Retina (tissue), 1 donor: ENCODE measurements around the gene PSMA3.
A peak's percentile ranks its signal among the peaks of the same experiment; 100 is the strongest.

Source experiments
- DNase-seq: peaks from one replicate; pipeline ENCODE4 v3.0.0-alpha.2; 2016

PSMA3 gene

DNA sequence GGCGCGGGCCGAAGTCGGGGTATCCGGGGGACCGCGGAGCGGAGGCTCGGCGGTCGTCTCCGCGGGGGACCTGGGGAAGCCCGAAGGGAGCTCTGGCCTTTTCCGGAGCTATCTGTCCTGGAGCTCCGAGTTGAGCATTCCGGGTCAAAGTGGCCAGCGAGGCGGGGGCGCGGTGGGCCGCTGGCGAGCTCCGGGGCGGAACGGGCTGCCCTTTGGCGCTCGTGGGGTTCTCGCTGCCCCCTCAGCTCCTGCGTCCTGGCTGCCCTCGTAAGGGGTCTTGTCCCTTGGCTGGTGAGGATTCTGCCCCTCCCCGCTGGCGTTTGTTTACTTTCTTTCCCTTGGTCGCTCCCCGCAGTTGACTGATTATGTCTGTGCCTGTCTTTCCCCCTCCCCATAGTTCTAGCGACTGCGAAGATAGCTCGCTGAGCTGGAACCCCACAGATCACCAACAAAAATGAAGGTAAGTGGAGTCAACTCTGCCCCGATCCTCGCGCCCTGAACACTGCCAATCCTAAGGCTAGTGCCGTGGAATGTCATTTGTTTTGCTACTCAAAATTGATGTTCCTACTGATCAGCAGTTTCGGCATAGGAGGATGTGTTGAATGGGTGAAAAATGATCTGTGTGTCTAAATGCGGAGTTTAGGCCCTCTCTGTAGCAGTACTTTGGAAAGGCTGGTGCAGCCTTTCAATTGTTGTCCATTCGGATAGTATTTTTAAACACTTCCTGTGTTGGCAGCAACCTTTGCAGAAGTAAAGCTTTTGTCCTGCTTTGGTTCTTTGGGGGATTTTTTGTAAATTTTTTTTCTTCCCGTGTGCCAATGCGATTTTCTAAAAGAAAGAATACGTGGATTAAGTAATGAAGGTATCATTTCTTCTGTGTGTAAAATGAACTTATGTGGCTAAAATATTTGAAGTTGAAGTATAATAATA is 55.0 kb downstream of the PSMA3 start:
- DNase-seq = peak; percentile 62

DNA sequence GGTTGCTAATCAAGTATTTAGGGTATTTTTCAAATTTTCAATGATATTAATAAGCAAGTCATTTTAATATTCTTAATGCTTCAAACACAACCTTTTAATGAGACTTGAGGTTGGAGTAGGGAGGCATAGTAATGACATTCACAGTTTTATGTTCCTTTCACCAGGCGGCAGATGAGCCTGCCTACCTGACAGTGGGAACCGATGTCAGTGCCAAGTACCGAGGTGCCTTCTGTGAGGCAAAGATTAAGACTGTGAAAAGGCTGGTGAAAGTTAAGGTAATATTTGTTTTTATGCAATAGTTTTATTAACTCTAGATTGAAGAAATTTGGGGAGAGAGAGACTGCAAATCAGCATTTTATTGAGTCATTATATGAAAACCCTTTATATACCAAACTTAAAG is 56.8 kb downstream of the PSMA3 start:
- DNase-seq = no peak

DNA sequence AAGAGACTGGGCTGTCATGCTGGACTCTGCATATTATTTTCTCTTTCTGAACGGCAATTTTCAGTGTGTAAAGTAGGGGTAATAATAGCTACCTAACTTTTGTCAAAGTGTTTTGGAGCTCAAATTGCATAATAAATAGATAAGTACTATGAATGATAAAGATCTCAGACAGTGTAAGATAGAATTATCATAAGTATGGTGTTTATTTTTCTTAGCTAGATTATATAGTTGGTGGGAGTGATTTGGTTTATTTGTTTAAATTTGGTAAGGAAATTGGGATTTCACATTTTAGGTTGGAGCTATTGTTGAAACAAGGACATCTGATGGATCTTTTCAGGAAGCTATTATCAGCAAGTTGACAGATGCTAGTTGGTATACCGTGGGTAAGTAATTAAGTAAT is 61.1 kb downstream of the PSMA3 start:
- no peak for DNase-seq

DNA sequence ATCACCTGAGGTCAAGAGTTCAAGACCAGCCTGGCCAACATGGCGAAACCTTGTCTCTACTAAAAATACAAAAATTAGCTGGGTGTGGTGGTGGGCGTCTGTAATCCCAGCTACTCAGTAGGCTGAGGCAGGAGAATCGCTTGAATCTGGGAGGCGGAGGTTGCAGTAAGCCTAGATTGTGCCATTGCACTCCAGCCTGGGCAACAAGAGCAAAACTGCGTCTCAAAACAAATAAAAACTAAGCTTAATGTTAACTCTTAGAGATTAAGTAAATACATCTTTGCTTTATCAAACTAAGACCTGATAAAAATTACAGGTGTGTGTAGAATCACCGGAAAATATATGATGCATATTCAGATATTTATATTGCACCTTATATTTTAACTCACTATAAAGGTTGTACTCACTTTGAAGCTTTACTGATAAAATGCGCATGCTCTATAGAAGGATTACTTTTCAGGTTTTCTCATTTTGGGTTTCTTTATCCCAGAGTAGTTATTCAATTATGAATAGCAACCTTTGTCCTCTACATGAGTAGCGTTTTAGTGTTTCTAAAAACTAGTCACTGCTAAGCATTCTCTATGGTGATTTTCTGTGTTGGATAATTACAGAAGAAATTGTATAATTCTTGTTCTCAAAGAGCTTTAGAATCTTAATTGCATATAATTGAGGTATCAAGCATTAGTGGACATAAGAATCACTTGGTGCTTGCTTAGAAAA is 63.1 kb downstream of the PSMA3 start:
- DNase-seq = no peak

DNA sequence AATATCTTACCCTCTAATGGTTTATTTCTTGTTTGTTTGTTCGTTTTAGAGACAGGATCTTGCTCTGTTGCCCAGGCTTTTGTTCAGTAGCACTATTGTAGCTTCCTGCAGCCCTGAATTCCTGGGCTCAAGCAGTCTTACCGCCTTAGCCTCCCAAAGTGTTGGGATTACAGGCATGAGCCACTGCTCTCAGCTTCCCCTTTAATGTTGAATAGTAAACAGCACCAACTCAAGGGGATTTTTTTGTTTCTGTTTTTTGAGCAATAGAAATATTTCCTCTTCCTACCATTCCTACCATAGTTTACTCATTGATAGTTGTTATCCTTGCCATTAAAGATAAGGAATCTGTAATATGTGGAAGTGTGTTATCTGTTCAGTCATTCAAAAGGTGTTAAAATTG is 64.4 kb downstream of the PSMA3 start:
- DNase-seq = no peak

DNA sequence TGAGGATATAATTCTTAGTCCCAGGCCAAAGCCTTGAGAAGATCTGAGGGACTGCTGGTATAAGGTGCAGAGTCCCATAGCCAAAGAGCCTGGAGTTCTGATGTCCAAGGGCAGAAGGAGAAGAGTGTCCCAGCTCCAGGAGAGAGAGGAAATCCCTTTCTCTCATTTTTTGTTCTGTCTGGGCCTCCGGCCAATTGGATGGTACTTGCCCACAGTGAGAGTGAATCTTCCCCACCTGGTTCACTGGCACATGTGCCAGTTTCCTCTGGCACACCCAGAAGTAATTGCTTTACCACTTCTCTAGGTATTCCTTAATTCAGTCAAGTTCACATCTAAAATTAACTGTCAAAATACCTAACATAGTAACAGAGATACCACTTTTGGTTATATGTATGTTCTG is 69.1 kb downstream of the PSMA3 start:
- no peak for DNase-seq

DNA sequence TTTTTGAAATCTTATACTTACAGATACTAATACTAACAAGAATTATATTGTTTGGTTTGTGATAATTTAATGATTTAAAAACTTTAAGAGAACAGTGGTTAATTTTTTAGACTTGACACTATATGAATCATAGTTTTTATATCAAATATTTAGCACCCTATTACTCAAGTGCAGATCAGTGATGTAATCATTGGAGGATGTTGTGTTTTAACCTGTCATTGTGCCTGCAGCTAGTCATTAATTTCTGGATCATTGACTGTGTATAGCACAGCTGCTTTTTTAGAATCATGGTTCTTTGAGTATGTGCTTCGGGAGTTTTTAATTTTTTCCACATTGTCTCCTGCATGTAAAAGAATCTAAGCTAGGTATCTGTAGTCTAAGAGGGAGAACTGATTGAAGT is 71.0 kb downstream of the PSMA3 start:
- no peak for DNase-seq
